Left ventricle myocardium inferior (tissue), 1 donor: Measurements from ENCODE around the gene ARRB1. TPM values are rescaled to one million over a fixed set of nuclear protein-coding genes. Genes with fewer than 3 reads are reported as not detected.

Source experiments
- DNase-seq: peaks from one replicate; pipeline ENCODE4 v3.0.0-alpha.2; 2020
- H3K27ac ChIP-seq: fragments of 200-600 bp; replicated peaks from 2 replicates; pipeline ENCODE4 v1.8.0; 2021
- H3K27me3 ChIP-seq: fragments of 200-600 bp; 2 replicates; pipeline ENCODE4 v1.8.0; 2021; ENCODE audit warnings: low read depth
- H3K36me3 ChIP-seq: fragments of 200-600 bp; 2 replicates; pipeline ENCODE4 v1.8.0; 2021
- H3K4me1 ChIP-seq: fragments of 200-600 bp; 2 replicates; pipeline ENCODE4 v1.8.0; 2021
- H3K4me3 ChIP-seq: fragments of 200-600 bp; 2 replicates; pipeline ENCODE4 v1.8.0; 2021; ENCODE audit warnings: mild to moderate bottlenecking, moderate library complexity
- H3K9me3 ChIP-seq: fragments of 200-600 bp; replicated peaks from 2 replicates; pipeline ENCODE4 v1.8.0; 2021
- intact Hi-C: fragments of 100-400 bp; cut with micrococcal nuclease; formaldehyde crosslinking; loops from one replicate; pipeline ENCODE4 v1.11.0; 2022
- microRNA-seq: library from miRNA; unstranded; fragments of <30 nt; microRNA quantifications from one replicate; pipeline ENCODE4 v1.2.0, GENCODE V29; 2020
- total RNA-seq: library from RNA; stranded (reverse); fragmentation: NEBNext Ultra II Directional; extraction: Animal tissue kit (Norgen Biotek cat#: 25700); gene quantifications from one replicate; pipeline ENCODE4 v1.2.1, GENCODE V29; 2021
- TF ChIP-seq, protein P1 (sequence below): fragments of 200-600 bp; IDR thresholded peaks from 2 replicates; pipeline ENCODE4 v1.8.0; 2021; ENCODE audit warnings: antibody characterized with exemption, mild to moderate bottlenecking, borderline replicate concordance
- donor health status: DM: no; HTN: yes; CAD: no; lungs with severe emphysema.

Gene ARRB1
- total RNA-seq, 1 donor from 2014 or later, result 25.9 TPM

DNA sequence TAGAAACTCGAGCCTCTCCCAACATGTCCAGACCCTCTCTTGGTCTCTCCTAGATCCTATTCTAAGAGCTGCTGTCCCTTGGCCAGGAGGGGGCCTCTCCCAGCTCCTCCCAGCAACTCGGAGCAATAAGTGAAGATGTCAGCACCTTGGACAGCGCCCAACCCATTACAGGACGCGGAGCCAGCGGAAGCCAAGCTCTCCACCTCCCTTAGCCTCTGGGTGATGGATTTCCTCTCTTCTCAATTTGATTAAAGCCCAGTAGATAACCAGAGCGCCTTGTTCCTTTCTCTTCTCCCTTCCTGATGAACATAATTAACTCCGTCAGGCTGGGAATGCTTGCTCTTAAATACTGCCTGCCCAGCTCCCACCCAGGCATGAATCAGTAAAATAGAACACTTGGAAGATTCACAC lies 137.0 kb downstream of the ARRB1 start:
- no peak overlapping the region for H3K4me3 ChIP-seq
- H3K27ac ChIP-seq, result no peak overlapping the region
- H3K36me3 ChIP-seq, result no peaks in the 10 kb centered on the region
- intact Hi-C loops, result no loop called here
- H3K9me3 ChIP-seq, result no peaks in the 10 kb centered on the region
- no peaks in the 10 kb centered on the region for H3K4me1 ChIP-seq
- TF ChIP-seq, protein P1, sequence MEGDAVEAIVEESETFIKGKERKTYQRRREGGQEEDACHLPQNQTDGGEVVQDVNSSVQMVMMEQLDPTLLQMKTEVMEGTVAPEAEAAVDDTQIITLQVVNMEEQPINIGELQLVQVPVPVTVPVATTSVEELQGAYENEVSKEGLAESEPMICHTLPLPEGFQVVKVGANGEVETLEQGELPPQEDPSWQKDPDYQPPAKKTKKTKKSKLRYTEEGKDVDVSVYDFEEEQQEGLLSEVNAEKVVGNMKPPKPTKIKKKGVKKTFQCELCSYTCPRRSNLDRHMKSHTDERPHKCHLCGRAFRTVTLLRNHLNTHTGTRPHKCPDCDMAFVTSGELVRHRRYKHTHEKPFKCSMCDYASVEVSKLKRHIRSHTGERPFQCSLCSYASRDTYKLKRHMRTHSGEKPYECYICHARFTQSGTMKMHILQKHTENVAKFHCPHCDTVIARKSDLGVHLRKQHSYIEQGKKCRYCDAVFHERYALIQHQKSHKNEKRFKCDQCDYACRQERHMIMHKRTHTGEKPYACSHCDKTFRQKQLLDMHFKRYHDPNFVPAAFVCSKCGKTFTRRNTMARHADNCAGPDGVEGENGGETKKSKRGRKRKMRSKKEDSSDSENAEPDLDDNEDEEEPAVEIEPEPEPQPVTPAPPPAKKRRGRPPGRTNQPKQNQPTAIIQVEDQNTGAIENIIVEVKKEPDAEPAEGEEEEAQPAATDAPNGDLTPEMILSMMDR, result peak; percentile 44
- peaks cover 66% of the 10 kb centered on the region for H3K27me3 ChIP-seq
- DNase-seq, result peak; percentile 77

Small RNA genes lying within 50 kb of the gene (microRNA-seq; reads per million reads assigned to microRNA genes)
- 2.8 reads per million for gene MIR326

Other genes with a start within 250 kb of the ARRB1 start
- 22.7 TPM for gene SLCO2B1, start 200.6 kb downstream of the ARRB1 start, total RNA-seq
- 0.16 TPM for gene TPBGL, start 110.9 kb downstream of the ARRB1 start, total RNA-seq
- 864 TPM for gene RPS3, start 47.9 kb upstream of the ARRB1 start, total RNA-seq
- 0.74 TPM for gene KLHL35, start 81.5 kb upstream of the ARRB1 start, total RNA-seq
- 4.4 TPM for gene GDPD5, start 174.3 kb upstream of the ARRB1 start, total RNA-seq
- 57.6 TPM for gene SERPINH1, start 210.6 kb upstream of the ARRB1 start, total RNA-seq